NCI-H774 (cell line): ENCODE data around the gene SKIDA1.

Experiments used
- DNase-seq: peaks from one replicate; lab custom pipeline; 2025; lab: John Stamatoyannopoulos, UW

Gene SKIDA1

DNA sequence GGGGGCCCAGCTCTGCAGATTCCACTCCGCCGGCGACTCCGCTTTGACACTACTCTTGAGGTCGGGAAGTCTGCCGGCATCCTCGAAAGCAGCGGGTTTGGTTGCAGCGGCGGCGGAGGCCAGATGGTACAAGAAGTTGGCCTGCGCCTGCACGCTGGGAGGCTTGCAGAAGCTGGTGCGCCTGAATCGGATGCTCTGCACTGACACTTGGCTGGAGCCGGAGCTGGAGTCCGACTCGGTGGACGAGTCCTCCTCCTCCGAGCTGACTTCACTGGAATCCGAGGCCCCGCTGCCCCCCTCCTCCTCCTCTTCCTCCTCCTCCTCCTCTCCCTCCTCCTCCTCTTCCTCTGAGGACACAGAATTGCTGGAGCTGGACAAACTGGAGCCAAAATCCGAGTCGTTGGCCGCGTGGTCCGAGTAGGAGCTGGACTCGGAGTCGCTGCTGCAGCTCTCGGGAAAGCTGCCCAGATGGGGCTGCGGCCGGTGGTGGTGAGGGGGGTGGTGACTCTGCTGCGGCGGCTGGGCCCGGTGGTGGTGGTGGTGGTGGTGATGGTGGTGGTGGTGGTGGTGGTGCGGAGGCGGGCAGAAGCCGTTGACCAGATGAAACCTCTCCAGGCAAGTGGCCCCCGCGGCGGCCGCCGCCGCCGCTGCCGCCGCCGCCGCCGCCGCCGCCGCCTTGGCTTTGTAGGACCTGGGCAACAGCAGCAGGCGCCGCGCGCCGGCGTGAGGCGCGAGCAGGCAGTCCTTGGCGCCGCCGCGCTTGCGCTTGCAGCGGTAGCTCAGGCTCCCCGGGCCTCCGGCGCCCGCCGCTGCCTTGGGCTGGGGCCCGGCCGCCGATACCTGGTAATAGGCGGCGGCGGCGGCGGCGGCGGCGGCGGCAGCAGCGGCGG is 9.0 kb downstream of the SKIDA1 start:
- DNase-seq = peak; percentile 30

DNA sequence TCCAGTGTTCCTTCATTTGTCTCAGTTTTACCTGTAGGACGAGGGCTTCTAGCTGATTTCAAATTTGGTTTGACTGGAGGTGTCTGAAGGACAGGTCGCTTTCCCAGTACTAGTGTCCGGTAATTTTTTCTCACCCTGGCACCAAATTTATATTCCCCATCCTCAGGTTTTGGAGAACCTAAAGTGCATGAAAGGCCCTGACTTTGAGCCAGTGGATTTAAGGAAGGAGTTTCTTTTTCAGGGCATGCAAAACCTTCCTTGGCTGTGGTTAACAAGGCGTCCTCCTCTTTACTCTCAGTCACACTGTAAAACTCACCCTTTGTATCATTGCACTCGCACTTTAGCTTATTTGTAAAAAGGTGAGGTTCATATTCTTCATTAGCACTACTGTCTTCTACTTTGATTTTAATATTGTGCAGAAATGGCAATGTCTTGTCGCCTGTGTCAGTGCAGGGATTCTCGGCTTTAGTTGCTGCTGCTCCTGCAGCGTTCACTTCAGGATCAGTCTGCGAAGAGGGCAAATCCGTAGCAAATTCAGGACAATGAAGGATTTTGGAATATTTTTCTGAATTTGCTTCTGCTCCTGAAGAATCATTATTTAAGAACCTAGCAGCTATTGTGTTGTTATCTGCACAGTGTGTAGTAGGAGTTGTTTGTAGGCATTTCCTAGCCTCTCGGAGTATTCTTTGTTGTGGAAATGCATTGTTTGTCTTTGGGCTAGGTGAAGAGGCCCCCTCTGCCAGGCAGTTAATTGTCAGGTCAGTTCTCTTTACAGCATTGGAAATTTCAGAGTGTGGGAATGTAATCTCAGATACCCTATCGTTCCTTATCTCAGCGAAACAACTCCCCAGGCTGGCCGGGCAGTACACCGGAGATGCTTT is 9.9 kb downstream of the SKIDA1 start:
- DNase-seq = no peak

DNA sequence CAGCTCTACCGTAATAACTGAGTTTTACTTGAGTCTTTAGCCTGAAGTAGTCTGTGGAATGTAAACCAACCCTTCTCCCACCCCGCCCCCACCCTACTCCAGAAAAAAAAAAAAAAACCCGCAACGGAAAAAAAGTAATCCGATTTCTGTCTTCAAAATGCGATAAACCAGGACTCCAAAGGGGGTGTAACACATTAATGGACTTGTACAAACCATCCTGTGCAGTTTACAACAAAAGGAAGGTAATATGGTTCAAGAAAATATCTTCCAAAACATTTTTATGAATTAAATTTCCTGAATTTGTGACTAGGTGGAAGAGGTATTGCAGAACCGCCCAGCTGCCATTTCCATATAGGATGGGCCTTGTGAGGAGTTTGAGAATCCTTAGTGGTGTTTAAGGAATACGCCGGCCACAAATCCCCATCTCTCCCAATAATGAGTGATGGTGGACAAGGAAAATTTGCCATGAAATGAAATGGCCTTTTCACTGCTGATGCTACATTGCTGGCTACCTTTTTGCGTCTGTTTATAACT is 10.6 kb downstream of the SKIDA1 start:
- DNase-seq = no peak

DNA sequence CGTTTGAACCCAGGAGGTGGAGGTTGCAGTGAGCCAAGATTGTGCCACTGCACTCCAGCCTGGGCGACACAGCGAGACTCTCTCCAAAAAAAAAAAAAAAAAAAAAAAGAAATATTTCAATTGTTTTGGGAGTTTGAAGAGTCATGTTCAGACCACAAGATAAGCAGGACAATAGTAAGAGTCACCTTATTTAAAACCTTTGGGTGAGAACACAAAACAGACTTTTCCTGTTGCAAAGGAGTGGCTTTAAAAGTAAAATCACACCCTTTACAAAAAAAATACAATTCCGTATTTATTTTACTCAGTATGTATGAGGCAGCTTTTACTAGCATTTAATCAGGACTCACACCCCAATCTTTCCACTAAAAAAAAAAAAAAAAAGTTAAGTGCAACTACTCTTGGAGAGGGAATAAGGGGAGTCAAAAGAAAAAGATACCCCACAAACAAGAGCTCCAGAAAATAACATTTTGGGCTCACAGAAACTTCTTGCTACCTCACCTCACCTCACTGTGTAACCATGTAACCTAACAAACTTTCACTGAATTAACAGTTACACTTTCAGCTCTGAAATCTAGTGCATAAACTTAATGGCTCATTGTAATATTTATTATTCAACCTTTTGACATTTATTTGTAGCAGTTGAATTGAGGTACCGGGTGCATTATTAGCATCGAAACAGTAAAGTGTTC is 11.2 kb downstream of the SKIDA1 start:
- DNase-seq = no peak

DNA sequence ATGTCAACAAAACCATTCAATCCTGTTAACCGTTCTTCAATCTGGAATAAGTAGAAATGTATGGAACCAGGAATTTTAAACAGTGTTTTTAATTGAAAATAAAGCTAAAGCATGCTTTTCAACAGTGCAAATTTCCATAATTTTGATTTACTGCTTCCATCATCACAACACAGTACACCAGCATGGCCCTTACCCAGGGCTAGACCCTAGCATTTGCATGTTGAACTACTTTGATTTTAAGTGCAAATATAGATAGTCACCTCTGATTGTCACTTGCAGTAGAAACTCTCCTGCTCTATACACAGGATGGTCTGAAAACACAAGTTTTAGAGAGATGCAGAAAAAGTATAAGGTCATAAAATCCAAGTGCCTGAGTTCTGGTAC is 12.1 kb downstream of the SKIDA1 start:
- no peak for DNase-seq

DNA sequence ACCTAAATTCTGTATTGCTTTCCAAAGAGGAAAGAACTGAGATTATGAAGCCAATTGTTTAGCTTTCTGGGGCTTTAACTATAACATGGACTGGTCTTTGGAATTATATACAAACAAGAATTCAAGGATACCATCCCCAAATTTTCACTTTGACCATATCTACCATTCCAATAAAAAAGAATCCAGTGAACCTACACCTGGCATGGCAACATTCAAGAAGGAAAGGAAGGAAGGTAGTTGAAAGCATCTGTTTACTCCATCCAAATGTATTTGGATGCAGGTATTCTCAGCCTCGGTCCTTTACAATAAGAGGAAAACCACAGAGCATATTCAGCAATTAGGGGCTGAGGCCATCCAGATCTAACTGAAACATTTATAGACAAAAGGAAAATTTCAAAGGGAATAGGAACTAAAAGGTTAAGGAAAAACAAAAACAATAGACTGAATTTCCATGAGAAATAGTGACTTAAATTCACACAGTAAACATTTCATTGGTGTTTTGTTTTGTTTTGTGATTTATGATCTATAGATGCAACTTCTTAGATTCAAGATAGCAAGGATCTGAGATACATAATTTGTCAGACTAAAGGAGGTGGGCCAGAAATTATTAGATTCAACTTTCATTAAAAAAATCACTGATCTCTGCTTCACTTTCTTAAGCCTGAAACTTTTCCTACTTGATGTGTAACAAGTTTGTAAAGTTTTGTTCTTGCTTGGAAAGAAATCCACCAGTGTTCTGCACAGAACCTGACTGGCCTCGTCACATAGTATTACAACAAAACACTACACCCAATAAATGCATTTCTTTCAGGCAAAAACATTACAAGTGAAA is 12.7 kb downstream of the SKIDA1 start:
- no peak for DNase-seq

DNA sequence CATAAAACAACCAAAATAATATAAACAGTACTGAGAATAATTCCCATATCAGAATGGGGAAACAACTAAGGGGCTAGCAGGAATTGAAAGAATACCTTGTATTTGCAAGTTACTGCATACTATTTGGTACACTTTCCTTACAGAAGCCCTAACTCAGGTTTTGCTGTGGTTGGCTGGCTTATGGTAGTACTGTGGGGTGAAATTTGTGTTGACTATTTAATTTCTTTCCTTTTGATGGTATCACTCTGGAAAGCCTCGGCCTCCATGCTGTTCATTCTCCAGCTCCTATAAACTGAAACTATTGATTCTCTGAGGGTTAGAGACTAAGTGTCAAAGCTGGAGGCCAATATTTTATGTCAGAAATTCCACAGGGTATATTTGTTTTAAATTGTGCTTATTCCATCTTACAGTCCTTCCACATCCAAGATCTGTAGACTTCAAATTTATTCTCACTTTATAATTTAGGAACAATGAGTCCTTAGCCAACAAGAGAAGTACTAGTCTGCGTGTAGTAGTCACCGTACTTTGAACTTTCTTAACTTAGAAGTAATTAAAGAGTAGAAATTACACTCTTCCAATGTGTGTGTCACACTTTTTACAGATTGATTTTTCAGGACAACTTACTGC is 13.4 kb downstream of the SKIDA1 start:
- DNase-seq = no peak

DNA sequence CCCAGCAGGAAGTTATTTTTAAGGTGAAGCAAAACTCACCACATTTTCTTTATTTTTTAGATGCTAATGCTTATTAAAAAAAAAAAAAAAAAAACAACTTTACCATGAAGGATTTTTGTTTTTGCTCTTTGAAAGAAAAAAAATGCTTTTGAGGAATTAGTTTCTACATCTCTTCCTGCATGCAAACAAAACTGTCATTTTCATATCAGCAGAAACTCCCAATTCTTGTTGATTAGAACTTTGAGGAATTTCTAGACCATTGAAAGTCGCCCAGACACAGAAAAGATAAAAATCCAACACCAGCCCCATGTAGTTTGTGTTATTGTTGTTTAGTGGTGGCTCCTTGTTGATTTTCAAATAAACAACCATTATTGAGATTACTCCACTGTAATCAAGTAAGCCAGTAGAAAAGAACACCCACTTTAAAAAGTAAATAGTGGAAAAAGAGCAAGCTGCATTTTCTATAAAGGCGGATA is 14.3 kb downstream of the SKIDA1 start:
- no peak for DNase-seq

DNA sequence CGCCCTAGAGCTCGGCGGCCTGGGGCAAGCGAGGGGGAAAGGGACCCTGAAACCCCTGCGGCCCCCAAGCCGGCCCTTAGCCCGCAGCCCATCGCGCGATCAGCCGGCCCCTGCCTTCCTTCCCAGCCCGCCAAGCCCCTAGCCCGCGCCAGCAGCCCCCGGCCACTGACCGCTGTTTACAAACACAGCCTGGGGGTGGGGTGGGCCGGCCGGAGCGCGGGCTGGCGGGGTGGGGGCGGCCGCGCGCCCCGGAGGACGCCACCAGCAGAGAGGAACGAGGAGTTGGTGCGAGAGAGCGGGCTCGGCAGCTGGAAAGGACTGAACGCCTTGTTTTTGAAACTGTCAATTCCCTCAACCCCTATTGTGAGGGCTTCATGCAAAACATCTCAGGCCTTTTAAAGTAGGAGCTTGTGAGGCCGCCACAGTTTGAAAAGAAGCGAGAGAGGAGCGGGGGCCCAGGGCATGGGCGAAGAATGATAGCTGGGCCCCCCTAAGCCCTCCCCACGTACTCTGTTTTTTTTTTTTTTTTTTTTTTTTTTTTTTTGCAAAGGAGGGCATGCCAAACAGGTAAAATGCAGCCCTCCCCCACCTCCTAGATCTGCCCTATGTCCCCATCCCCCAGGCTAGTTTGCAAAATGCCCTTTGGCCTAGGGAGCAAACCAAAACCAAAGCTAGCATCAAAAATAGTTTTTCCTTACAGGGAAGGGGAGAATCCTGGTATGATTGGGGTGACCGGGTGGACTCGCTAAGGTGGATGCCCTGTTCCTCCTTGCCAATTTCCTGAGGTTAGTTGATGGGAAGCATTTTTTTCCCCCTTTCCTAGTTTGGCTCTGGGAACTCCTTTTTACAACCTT is 15.0 kb downstream of the SKIDA1 start:
- no peak for DNase-seq

DNA sequence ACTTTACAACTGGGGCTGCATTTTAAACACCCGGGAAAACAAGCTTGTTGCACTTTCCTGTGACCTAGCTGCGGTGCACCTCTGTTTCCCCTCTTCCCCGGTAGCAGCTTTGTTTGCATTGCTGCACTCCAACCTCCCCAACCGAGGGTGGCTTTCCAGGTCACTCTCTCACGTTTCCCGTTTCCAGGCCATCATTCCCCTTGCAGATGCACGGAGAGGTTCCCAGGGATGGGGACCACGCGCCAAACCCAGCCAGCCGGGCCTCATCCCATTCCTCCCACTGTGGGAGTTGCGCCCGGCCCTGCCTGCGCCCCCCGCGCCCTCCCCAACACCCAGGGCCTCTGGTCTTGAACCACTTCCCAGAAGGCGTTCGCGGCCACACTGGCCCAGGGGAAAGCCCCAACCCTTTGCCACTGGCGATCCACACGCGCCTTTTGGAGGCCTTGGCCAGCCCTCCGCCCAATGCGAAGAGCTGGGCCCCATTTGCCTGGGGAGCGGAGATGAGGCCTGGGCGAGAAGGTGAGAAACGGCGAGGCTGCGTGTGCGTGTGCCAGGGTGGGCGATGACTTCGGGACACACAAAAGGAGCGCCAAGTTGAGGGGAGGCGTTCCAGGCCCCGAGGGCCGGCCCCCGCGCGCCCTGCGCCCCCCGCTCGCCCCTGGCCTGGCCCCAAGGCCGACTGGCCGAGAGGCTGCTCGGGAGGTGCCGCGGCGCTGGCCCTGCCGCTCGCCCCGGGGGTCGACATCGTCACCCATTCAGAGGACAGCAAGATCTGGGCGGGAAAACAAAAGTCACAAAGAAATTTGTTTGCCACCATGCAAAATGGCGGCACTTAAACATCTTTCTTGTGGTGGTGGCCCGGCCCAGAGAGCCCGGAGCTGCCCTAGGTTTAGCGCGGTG is 15.9 kb downstream of the SKIDA1 start:
- DNase-seq = no peak

DNA sequence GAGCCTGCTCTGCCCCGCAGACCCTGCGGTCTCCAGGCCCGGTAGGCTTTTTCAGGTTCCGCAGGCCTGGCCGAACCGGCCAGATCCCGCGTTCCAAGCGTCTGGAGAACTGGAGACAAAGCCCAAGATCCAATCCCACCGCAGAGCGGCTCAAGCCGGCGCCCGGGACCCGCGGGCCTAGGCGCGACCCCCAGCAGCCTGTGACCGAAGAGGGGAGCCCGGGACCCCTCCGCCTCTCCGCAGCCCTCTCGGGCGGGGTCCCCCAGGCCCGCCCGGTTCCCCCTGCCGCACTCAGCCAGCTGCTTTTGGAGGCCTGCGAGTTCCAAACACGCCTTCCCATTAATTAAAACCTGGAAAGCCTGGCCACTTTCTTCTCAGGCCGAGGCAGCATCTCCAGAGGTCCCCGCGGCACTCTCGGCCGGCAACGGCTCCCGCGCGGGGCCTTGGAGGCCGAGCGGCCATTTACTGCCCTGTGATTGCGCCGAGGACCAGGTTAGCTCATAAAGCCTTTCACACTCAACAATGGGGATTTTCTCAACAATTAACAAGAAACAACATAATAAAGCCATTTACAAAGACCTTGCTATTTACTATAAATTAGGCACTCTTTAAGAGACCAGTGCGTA is 16.7 kb downstream of the SKIDA1 start:
- DNase-seq = no peak

DNA sequence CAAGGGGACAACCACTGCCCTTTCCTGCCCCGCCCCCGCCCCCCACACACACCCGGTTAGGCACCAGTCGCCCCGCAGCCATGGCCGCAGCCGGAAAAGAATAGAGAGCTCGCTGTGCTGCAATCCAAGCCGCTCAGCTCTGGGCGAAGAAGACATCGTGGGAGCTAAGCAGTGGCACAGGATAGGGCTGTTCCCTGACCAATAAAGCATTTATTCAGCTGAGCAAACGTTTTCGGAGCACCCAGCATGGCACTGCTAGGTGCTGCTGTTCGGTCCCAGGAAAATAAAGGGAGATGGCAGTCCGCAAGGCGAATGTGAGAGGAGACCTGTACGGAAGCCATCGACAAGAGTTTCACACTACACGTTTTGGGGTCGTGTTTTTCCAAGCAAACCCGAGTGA is 18.3 kb downstream of the SKIDA1 start:
- no peak for DNase-seq

DNA sequence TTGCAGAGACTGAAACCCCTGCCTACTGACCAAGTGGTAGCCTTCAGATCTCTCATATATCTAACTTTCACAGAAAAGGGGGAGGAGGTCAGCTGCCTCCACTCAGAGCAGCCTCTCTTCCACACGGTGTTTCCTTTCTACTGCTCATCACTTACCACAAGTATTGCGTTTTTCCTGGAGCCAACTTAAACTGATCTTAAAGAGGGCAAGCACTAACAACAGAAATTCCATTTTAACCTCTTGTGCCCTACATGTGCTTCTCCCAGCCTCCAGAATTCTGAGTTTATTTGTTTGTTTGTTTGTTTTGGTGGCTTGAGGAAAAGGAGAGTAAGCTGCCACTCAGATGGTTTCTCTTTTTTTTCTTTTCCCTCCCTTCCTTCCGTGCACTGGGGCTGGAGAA is 19.1 kb downstream of the SKIDA1 start:
- no peak for DNase-seq

DNA sequence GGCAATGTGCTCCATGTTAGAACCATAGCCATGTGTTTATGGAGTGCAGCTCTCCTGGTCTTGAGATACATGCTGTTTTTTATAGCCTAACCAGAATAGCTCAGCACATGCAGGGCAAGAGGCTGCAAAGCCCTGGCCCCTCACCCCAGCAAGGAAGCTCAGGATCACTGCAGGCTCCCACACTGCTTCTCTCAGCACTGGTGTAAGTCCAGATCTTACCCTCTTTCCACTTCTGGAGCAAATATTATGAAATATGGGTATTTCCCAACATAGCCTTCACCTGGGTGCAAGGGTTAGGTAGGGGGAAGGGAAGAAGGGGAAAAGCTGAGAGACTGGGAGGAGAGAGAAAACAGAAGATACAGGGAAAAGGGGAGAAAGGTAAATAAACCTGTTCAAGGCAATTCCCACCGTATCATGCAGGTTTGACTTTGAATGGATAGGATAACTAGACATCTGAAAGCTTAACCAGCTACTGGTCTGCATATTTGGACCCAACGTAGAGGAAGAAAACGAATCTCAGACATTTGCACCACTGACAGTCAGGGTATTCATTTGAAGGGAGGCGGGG is 19.7 kb downstream of the SKIDA1 start:
- DNase-seq = no peak

DNA sequence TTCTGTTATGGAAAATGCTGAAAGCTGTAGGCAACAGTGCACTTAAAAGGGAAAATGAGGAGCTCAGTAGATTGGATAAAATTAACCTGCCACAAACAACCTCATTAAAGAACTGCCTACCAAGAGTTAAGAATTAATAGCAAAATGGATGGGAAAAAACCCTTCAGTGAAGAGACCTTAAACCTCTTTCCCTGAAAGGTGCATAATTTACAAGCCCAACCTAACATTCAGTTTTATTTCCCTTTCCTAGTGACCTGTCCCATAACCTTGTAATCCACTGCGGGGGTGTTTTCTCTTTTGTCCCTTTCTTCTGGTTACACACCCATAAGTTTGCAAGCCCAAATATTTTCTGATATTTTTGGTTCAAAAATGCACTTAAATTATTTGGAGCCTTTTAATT is 21.9 kb downstream of the SKIDA1 start:
- no peak for DNase-seq

DNA sequence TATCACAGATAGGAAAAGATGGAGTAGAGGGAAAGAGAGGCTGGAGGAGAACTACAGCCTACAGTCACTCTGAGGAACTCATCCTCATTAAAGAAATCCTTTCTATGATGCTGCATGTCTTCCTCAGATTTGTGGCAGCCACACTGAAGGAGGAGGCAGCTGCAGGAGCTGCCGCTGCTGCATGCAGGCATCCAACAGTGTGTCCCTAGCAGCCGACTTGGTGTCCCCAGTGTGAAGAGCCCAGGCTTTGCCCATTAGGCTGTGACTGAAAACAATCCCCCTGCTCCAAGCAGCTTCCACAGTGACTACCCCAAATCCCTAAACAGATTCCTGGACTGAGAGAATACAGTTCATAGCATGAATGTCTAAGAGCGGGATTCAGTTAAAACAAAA is 23.1 kb downstream of the SKIDA1 start:
- DNase-seq = no peak

DNA sequence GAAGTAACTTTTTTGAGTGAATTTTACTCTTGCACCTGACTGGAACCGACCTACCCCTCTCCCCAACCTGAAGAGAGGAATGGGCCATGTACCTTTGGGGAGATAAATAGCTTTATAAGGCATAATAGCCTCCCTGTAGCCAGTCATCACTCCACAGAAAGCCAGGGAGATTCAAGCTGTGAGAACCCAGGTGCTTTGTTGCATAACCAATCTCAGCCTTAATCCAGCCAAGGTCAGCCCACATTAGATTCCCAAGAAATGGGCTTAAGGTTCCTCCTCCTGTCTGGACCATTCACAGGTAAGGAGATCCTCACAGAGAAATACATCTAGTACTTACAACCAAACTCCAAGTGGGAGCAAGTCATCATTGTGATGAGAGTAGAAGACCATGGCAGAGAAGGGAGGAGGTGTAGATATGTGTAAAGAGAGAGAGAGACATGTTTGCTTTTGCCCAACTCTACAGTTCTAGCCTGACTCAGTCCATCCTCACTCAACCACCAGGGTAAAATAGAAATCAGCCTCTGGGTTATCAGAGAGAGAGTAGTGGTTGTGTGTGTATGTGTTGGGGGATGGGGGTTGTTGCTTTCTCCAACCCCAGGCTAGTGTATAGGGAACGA is 23.6 kb downstream of the SKIDA1 start:
- DNase-seq = no peak

DNA sequence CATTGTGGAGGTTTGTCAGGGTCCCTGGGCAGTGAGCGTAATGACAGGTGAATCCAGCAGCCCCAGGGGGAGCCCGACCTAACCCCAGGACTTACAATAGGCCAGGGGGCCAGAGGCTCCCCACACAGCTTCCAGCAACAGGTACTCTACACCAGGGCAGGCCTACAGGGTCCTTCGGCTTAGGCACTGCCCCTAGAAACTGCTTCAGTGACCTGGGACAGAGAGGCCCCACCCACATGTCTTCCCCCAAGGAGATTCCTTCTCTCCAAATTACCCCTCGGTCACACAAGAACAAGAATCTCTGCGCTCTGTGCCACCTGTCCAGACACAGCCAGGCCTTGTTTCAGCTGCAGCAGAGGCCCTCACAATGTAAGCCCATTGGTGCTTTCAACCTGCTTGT is 24.4 kb downstream of the SKIDA1 start:
- DNase-seq = no peak
